GM18858 (cell line): ENCODE data around the gene LRP5.
"Not testable (repeated sequence)": the region's sequence is repeated elsewhere in the genome, so short reads cannot be mapped to it uniquely, and the experiment has no call there.

Source experiments
- ATAC-seq: cut with Tn5 transposase; IDR thresholded peaks from one replicate; pipeline ENCODE4 v1.9.1; 2021; ENCODE audit not compliant: unreplicated experiment

Gene LRP5

GRCh38 chr11:68328374-68329091 is 16.1 kb downstream of the LRP5 start:
- no peak for ATAC-seq

GRCh38 chr11:68329536-68329935 is 17.1 kb downstream of the LRP5 start:
- no peak for ATAC-seq

GRCh38 chr11:68329978-68330699 is 17.7 kb downstream of the LRP5 start:
- ATAC-seq = no peak

GRCh38 chr11:68330700-68331337 is 18.4 kb downstream of the LRP5 start:
- no peak for ATAC-seq

- ATAC-seq = no peak
These were observed 19.1 kb downstream of the LRP5 start for GRCh38 chr11:68331338-68331947.

GRCh38 chr11:68332186-68332585 is 19.8 kb downstream of the LRP5 start:
- no peak for ATAC-seq

GRCh38 chr11:68333173-68333572 is 20.8 kb downstream of the LRP5 start:
- ATAC-seq = no peak

GRCh38 chr11:68334923-68335322 is 22.5 kb downstream of the LRP5 start:
- ATAC-seq = no peak

- no peak for ATAC-seq
These were observed 23.3 kb downstream of the LRP5 start for GRCh38 chr11:68335683-68336082.

GRCh38 chr11:68336716-68337115 is 24.3 kb downstream of the LRP5 start:
- ATAC-seq = no peak

GRCh38 chr11:68337399-68337835 is 25.0 kb downstream of the LRP5 start:
- ATAC-seq = no peak

- ATAC-seq = no peak
These were observed 25.8 kb downstream of the LRP5 start for GRCh38 chr11:68338051-68338780.

GRCh38 chr11:68340003-68340767 is 27.8 kb downstream of the LRP5 start:
- no peak for ATAC-seq

- ATAC-seq = no peak
These were observed 28.6 kb downstream of the LRP5 start for GRCh38 chr11:68340784-68341556.

- ATAC-seq = no peak
These were observed 29.4 kb downstream of the LRP5 start for GRCh38 chr11:68341557-68342458.

- no peak for ATAC-seq
These were observed 30.2 kb downstream of the LRP5 start for GRCh38 chr11:68342459-68343158.

- ATAC-seq = no peak
These were observed 31.4 kb downstream of the LRP5 start for GRCh38 chr11:68343761-68344256.

GRCh38 chr11:68344821-68345220 is 32.4 kb downstream of the LRP5 start:
- not testable (repeated sequence) for ATAC-seq
